Measurements from ENCODE around the gene TXNRD1.

- TF ChIP-seq POLR2AphosphoS5 (IDR thresholded peaks at IDR 0.05) (no peak), CTCF (IDR thresholded peaks at IDR 0.05) (no peak), POLR2A (IDR thresholded peaks at IDR 0.05) (no peak)
Observed at GRCh38 chr12:104372721-104373335, 157.2 kb downstream of the TXNRD1 start.

All from prostate gland (tissue), 2 donors.